ENCODE measurements around the gene NR3C1. TPM values are rescaled to one million over a fixed set of nuclear protein-coding genes. Genes with fewer than 3 reads are reported as not detected.

The NR3C1 gene
- total and polyA plus RNA-seq, 2 of the 13 experiments (the other 11 are each of a cell fraction or from before 2014, with no cell fraction given), result 10.0 to 24.3 TPM

DNA sequence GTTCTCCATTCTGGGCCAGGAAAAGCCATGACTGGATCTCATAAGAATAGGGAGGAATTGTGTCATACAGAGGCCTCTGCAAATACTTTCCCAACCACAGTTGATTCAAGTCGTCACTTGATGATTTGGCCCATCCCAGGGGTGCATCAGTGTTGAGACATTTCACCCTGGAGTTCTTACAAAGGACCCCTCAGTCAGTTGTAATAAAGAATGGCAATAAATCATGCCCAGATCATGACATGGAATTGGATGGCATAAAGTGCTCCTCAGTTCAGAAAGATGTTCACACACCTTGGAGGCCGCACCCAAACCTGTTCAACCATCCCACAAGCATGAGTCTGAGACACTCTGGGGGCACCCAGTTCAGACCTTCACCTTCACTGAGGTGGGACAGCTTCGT, 168.1 kb downstream of the NR3C1 start:
- Histone ChIP-seq H4K20me1 (ENCODE audit: insufficient read depth, low read length) (no peaks in the 10 kb centered on the region), H3K4me1 (ENCODE audit: insufficient read depth, low read length) (peaks cover 51% of the 10 kb centered on the region), H3K4me2 (ENCODE audit: low read depth, low read length) (no peak overlapping the region), H3K36me3 (replicated peaks in 1 of 2; ENCODE audit: control insufficient read depth in 1 of 2, insufficient read depth in 2 of 2, low read length in 2 of 2) (no peaks in the 10 kb centered on the region), H3K27ac (ENCODE audit: extremely low read length, insufficient read depth, low read length) (no peak overlapping the region), H3K4me3 (replicated peaks in 1 of 3; ENCODE audit: insufficient read depth in 1 of 3, low read depth in 2 of 3, low read length in 3 of 3) (no peak overlapping the region), H3K9ac (ENCODE audit: insufficient read depth, low read depth, low read length) (no peak overlapping the region), H3K27me3 (ENCODE audit: control insufficient read depth in 1 of 2, insufficient read depth in 2 of 2, low read length in 2 of 2) (no peaks in the 10 kb centered on the region), H3K9me3 (ENCODE audit: low read length) (no peaks in the 10 kb centered on the region), H2AFZ (ENCODE audit: low read length) (no peak overlapping the region), H3K79me2 (ENCODE audit: insufficient read depth, low read length) (no peaks in the 10 kb centered on the region)
- no peak for DNase-seq (ENCODE audit: low spot score)
- POLR2A ChIA-PET, result no interaction called here
- no TSS peak for BruUV-seq (replicated peaks)
- no peak for ATAC-seq
- CTCF ChIA-PET (ENCODE audit: low intra/inter-chr PET ratio, low total read pairs), result no interaction called here
- WGBS (ENCODE audit: low lambda C conversion rate), result 82% methylated on average over 3 of the region's 3 CpGs
- in situ Hi-C loops (cut with HindIII; ENCODE audit: extremely low pct_ligation_motif_present, low pct_unique_long_range_greater_than_20kb) (no loop called here), intact Hi-C loops (cut with micrococcal nuclease; ENCODE audit: unreplicated experiment) (no loop called here)
- no peak for FAIRE-seq
- TF ChIP-seq, protein P1, sequence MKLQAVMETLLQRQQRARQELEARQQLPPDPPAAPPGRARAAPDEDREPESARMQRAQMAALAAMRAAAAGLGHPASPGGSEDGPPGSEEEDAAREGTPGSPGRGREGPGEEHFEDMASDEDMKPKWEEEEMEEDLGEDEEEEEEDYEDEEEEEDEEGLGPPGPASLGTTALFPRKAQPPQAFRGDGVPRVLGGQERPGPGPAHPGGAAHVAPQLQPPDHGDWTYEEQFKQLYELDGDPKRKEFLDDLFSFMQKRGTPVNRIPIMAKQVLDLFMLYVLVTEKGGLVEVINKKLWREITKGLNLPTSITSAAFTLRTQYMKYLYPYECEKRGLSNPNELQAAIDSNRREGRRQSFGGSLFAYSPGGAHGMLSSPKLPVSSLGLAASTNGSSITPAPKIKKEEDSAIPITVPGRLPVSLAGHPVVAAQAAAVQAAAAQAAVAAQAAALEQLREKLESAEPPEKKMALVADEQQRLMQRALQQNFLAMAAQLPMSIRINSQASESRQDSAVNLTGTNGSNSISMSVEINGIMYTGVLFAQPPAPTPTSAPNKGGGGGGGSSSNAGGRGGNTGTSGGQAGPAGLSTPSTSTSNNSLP (IDR thresholded peaks at IDR 0.05; ENCODE audit: low read depth, low read length), result no peak
- TF ChIP-seq RNF219 (CRISPR knock-in tag; IDR thresholded peaks at IDR 0.05) (no peak), TFDP2 (CRISPR knock-in tag; IDR thresholded peaks at IDR 0.05) (no peak), RFX5 (IDR thresholded peaks at IDR 0.05; ENCODE audit: low read depth, low read length) (no peak), ELF4 (CRISPR knock-in tag; IDR thresholded peaks at IDR 0.05; ENCODE audit: borderline replicate concordance) (no peak), ZEB1 (IDR thresholded peaks at IDR 0.05; ENCODE audit: insufficient replicate concordance, low read depth) (no peak), HNF4G (IDR thresholded peaks at IDR 0.05; ENCODE audit: borderline replicate concordance, low read depth, low read length) (no peak), HNF4G (CRISPR knock-in tag; IDR thresholded peaks at IDR 0.05; ENCODE audit: borderline replicate concordance, low read depth) (no peak), ZNF609 (CRISPR knock-in tag; IDR thresholded peaks at IDR 0.05; ENCODE audit: borderline replicate concordance) (no peak), ZSCAN30 (CRISPR knock-in tag; IDR thresholded peaks at IDR 0.05) (no peak), ZBTB10 (CRISPR knock-in tag; IDR thresholded peaks at IDR 0.05; ENCODE audit: borderline replicate concordance) (no peak), ZNF672 (CRISPR knock-in tag; IDR thresholded peaks at IDR 0.05) (no peak)

All from HepG2 (cell line).